ENCODE results near the gene SNX25.

DNA sequence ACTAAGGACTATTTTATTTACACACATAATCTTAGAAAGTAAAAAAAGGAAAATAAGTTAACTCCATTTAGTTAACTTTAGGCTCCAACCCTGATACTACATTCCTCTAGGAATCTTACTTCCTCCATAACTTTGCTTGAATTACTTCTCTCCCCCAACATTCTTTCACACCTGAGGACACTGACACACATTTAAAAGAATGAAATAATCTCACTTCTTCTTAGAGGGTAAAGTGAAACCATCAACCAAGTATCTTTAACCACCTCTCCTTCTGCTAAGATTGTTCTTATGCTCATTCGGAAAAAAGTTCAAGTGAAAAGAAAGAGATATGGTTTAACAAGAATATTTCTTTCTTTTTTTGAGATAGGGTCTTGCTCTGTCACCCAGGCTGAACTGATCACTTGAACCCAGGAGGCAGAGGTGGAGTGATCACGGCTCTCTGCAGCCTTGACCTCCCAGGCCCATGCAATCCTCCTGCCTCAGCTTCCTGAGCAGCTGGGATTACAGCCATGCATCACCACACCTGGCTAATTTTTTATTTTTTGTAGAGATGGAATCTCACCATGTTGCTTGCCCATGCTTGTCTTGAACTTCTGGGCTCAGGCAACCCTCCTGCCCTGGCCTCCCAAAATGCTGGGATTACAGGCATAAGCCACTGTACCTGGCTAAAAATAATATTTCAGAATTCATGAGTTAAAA, 37.9 kb upstream of the SNX25 start:
- TF ChIP-seq, protein P1, sequence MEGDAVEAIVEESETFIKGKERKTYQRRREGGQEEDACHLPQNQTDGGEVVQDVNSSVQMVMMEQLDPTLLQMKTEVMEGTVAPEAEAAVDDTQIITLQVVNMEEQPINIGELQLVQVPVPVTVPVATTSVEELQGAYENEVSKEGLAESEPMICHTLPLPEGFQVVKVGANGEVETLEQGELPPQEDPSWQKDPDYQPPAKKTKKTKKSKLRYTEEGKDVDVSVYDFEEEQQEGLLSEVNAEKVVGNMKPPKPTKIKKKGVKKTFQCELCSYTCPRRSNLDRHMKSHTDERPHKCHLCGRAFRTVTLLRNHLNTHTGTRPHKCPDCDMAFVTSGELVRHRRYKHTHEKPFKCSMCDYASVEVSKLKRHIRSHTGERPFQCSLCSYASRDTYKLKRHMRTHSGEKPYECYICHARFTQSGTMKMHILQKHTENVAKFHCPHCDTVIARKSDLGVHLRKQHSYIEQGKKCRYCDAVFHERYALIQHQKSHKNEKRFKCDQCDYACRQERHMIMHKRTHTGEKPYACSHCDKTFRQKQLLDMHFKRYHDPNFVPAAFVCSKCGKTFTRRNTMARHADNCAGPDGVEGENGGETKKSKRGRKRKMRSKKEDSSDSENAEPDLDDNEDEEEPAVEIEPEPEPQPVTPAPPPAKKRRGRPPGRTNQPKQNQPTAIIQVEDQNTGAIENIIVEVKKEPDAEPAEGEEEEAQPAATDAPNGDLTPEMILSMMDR (IDR thresholded peaks at IDR 0.05): no peak
- no peak for TF ChIP-seq POLR2A (IDR thresholded peaks at IDR 0.05)
